NCI-H460 (cell line): ENCODE measurements around the gene IKZF3. TPM values are rescaled to one million over a fixed set of nuclear protein-coding genes. Genes with fewer than 3 reads are reported as not detected.

Source experiments
- small RNA-seq, 2 experiments: library from RNA; depleted of rRNA; stranded (forward); fragments of <200 nt; gene quantifications; one replicate each; pipeline ENCODE3, GENCODE V24; 2014
- total RNA-seq: library from RNA; depleted of rRNA; stranded (reverse); fragments of >200 nt; shearing (Covaris generic); gene quantifications from 2 replicates; pipeline ENCODE4 v1.2.3, GENCODE V29; 2014; rRNA removed

The IKZF3 gene
- total RNA-seq, 1 experiment from 2014 or later = not detected

Small RNA genes lying within 50 kb of the gene (small RNA-seq; reads per million reads assigned to genes)
- gene AC090844.1 (0 reads per million in 2 experiments), gene MIR4728 (0 reads per million in 2 experiments)

Other genes starting within 250 kb of the IKZF3 start
- 0.05 TPM in 1 of 2 replicates, not detected in the other for gene PPP1R1B, start 237.4 kb downstream of the IKZF3 start, total RNA-seq
- 33.2 and 41.1 TPM in 2 replicates for gene STARD3, start 227.2 kb downstream of the IKZF3 start, total RNA-seq
- gene TCAP, start 199.0 kb downstream of the IKZF3 start, total RNA-seq = 0.63 and 1.1 TPM in 2 replicates
- gene PNMT, start 195.9 kb downstream of the IKZF3 start, total RNA-seq = not detected in 2 replicates
- 5.3 and 5.8 TPM in 2 replicates for gene PGAP3, start 176.3 kb downstream of the IKZF3 start, total RNA-seq
- gene ERBB2, start 164.2 kb downstream of the IKZF3 start, total RNA-seq = 15.7 and 17.4 TPM in 2 replicates
- gene MIEN1, start 133.8 kb downstream of the IKZF3 start, total RNA-seq = 72.4 and 79.9 TPM in 2 replicates
- gene GRB7, start 126.4 kb downstream of the IKZF3 start, total RNA-seq = 1.7 TPM in 2 replicates
- not detected in 2 replicates for gene ZPBP2, start 3.9 kb upstream of the IKZF3 start, total RNA-seq
- 0.66 and 2.7 TPM in 2 replicates for gene GSDMB, start 54.3 kb upstream of the IKZF3 start, total RNA-seq
- gene ORMDL3, start 63.3 kb upstream of the IKZF3 start, total RNA-seq = 13.1 and 14.9 TPM in 2 replicates
- gene LRRC3C, start 63.4 kb upstream of the IKZF3 start, total RNA-seq = not detected in 2 replicates
- not detected in 2 replicates for gene GSDMA, start 98.7 kb upstream of the IKZF3 start, total RNA-seq
- gene PSMD3, start 116.5 kb upstream of the IKZF3 start, total RNA-seq = 139 and 148 TPM in 2 replicates
- 0.14 TPM in 1 of 2 replicates, not detected in the other for gene CSF3, start 151.1 kb upstream of the IKZF3 start, total RNA-seq
- 36.1 and 39.8 TPM in 2 replicates for gene MED24, start 190.1 kb upstream of the IKZF3 start, total RNA-seq
- gene THRA, start 198.7 kb upstream of the IKZF3 start, total RNA-seq = 6.2 and 6.9 TPM in 2 replicates
- gene NR1D1, start 236.3 kb upstream of the IKZF3 start, total RNA-seq = 4.2 and 4.7 TPM in 2 replicates